GM12865 (cell line): ENCODE data around the gene BEST2.
A peak's percentile ranks its signal among the peaks of the same experiment; 100 is the strongest.

Source experiments
- DNase-seq: peaks from one replicate; pipeline ENCODE4 v3.0.0; 2010; ENCODE audit warnings: low read depth
- H3K4me3 ChIP-seq: 2 replicates; pipeline ENCODE4 v1.5.1; 2011; ENCODE audit warnings: mild to moderate bottlenecking, low read depth, low read length, control low read depth
- TF ChIP-seq, protein P1 (sequence below): IDR thresholded peaks from 2 replicates; pipeline ENCODE4 v1.5.1; 2011; ENCODE audit warnings: low read length, control low read depth, low read depth, inconsistent platforms; ENCODE audit not compliant: insufficient read depth; ENCODE audit errors: missing control alignments

BEST2 gene

GRCh38 chr19:12733369-12734214, 18.0 kb upstream of the BEST2 start:
- peak; percentile 68 for DNase-seq

GRCh38 chr19:12736995-12737834, 14.4 kb upstream of the BEST2 start, which contains the start of gene GET3:
GET3 (plus strand) TSS chr19:12737497; CDS start chr19:12737506, 9 bp downstream.
- peak; percentile 98 for DNase-seq
- peak within 1 kb of the TSS; percentile 74 for H3K4me3 ChIP-seq
- TF ChIP-seq, protein P1, sequence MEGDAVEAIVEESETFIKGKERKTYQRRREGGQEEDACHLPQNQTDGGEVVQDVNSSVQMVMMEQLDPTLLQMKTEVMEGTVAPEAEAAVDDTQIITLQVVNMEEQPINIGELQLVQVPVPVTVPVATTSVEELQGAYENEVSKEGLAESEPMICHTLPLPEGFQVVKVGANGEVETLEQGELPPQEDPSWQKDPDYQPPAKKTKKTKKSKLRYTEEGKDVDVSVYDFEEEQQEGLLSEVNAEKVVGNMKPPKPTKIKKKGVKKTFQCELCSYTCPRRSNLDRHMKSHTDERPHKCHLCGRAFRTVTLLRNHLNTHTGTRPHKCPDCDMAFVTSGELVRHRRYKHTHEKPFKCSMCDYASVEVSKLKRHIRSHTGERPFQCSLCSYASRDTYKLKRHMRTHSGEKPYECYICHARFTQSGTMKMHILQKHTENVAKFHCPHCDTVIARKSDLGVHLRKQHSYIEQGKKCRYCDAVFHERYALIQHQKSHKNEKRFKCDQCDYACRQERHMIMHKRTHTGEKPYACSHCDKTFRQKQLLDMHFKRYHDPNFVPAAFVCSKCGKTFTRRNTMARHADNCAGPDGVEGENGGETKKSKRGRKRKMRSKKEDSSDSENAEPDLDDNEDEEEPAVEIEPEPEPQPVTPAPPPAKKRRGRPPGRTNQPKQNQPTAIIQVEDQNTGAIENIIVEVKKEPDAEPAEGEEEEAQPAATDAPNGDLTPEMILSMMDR = no peak

More at GRCh38 chr19:12733369-12734214, 18.0 kb upstream of the BEST2 start:
- H3K4me3 ChIP-seq = peak overlapping the region; percentile 94
- TF ChIP-seq, protein P1 = peak; percentile 40

DNA sequence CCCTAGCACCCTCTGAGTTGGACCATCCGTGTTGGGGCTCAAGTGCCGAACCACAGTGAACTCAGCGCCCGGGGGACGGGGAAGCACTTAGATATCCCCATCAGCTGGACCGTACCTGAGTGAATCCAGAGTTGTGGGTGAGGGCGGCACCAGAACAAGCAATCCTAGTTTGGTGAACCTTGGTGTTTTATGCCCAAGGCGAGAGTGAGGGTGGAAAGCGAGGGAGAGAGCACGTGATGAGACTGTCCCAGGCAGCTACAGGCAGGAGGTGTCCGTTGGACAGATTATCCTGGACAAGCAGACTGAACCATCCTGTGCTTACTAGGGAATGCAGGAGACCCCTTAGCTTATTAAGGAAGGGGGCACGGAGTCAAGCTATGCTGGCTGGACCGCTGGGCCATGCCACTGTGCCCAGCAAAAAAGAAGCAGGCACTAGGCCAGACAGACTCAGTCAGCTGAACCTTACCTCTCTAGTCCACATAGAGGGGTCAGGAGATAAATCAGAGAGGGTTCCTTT, 13.7 kb upstream of the BEST2 start:
- TF ChIP-seq, protein P1 = no peak

GRCh38 chr19:12745166-12745897, 6.3 kb upstream of the BEST2 start:
- no peak for DNase-seq
- no peak overlapping the region for H3K4me3 ChIP-seq
- TF ChIP-seq, protein P1 = no peak

More for the DNA sequence above, 13.7 kb upstream of the BEST2 start:
- DNase-seq = no peak
- peak overlapping the region; percentile 74 for H3K4me3 ChIP-seq

DNA sequence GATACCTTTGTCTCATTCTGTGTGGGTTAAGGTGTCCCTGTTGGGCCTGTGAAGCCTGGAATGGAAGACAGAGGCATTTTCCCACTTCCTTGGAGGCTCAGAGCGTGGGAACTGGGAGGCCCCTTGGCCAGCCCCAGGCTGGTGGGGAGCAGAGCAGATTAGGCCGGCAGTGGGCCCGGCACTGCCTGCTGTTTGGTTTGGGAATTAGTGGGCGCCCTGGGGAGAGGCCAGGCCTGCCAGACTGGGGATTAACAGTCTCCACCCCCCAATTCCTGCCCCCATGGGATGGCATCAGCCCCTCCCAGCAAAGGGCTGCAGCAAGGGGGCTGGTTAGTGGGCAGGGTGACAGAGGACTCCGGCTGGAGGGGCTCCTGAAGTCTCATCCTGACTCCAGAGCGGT, 3.1 kb upstream of the BEST2 start:
- H3K4me3 ChIP-seq = no peak overlapping the region
- TF ChIP-seq, protein P1 = no peak
- no peak for DNase-seq

DNA sequence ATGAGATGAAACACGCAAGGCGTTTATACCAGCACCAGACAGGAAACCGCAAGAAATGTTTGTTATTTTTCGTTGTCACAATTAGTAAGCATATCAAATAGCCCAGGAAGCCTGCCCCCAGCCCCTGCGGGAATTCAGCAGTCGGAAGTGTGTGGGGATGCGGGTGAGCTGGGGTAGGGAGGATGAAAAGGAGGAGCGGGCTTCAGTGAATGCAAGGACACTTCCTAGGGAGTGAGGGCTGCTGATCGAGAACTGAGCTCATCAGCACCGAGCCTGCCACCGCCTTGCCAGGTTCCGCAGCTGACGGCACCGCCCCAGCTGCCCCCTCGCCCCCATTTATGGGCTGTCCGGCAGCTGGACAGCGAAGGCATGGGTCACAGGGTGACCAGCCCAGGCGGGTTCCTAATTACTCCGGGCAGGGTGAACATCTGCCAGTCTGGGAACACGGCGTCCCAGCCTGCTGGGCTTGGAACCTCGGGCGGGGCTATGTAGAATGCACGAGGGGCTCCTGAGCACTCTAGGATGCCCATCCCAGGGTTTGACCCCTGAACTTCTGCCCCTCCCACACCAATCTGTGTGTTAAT, 1.6 kb upstream of the BEST2 start:
- H3K4me3 ChIP-seq = no peak overlapping the region
- TF ChIP-seq, protein P1 = no peak
- no peak for DNase-seq
